ENCODE measurements around the gene ITPR1. TPM values are rescaled to one million over a fixed set of nuclear protein-coding genes. Genes with fewer than 3 reads are reported as not detected.
"Not testable (repeated sequence)": the region's sequence is repeated elsewhere in the genome, so short reads cannot be mapped to it uniquely, and the experiment has no call there.

The ITPR1 gene
- total RNA-seq, 2 donors from 2014 or later = 136 to 147 TPM

DNA sequence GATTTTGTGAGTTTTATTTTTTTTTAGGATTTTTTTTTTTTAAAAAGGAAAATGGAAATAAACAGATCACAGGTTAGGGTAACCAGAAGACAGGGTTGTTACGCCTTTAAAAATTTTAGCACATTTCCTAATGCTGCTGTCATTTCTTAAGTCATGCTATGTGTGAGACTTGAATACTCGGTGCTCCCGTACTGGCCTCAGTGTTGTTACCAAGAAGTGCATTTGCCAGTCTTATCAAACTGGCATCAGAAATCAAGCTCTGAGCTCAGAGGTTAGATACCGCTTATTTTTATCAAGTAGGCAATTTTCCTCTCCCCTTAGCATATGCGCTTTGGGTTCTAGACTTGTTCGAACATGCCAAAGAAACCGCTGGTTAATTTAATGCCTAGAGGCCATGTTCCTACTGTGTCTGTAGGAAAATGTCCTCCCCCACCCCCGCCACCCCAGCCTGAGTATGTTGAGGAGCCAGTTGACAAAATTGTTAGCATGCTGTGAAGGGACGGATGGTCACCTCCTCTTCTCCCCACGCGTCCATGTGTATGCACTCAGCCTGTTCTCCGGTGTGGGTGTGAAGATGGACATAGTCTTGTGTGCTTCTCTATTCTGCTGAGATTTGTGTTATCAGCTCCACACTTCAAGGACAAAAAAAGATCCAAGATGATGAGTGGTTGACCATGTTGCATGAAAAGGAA is 88.9 kb downstream of the ITPR1 start:
- intact Hi-C loops (cut with DNase I) = loop anchor here in 1 of 2 donors (5.0 kb wide), 1 partner anchor 90 kb away; the partner anchor contains the start of gene ITPR1
- DNase-seq (ENCODE audit: low spot score) = no peak

DNA sequence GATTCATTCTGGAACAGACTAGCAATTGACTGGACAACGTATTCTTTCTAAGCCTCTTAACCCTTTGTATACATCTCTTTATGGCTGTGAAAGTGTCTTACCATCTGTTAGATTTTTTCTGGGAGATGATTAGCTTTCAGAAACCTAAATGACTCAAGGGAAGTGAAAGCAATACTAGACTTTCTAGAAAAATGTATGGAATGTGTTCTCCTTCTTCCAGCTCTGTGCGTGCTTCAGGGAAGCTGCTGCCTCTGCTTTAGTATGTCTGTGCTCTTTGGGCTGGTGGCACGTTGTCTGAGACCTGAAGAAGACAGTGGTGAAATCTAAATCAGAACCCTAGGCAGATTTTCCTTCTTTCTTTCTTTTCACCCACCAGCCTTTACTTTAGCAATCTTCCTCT is 89.5 kb downstream of the ITPR1 start:
- no peak for DNase-seq (ENCODE audit: low spot score)
- intact Hi-C loops (cut with DNase I) = loop anchor here in 1 of 2 donors (5.0 kb wide), 1 partner anchor 90 kb away; the partner anchor contains the start of gene ITPR1

DNA sequence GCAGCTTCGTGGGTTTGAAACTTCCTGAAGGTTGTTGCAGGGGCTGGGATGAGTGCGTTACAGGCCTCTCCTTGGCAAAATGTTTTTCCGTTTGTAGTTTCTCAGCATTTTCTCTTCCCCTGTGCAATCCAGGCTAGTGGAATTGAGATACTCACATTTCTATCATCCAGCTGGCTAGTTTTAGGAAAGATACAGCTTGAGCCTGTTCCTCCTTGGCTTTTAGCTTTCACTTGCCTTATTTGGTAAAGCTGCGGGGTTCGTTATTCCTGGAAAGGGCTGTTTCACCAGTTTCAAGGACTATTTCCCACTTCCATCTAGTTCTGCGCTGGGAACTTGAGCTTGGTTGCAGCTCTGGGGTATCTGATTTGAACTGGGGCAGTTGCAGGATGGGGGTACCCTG is 90.3 kb downstream of the ITPR1 start:
- intact Hi-C loops (cut with DNase I) = loop anchor here in 1 of 2 donors (5.0 kb wide), 1 partner anchor 91 kb away; the partner anchor contains the start of gene ITPR1
- no peak for DNase-seq (ENCODE audit: low spot score)

DNA sequence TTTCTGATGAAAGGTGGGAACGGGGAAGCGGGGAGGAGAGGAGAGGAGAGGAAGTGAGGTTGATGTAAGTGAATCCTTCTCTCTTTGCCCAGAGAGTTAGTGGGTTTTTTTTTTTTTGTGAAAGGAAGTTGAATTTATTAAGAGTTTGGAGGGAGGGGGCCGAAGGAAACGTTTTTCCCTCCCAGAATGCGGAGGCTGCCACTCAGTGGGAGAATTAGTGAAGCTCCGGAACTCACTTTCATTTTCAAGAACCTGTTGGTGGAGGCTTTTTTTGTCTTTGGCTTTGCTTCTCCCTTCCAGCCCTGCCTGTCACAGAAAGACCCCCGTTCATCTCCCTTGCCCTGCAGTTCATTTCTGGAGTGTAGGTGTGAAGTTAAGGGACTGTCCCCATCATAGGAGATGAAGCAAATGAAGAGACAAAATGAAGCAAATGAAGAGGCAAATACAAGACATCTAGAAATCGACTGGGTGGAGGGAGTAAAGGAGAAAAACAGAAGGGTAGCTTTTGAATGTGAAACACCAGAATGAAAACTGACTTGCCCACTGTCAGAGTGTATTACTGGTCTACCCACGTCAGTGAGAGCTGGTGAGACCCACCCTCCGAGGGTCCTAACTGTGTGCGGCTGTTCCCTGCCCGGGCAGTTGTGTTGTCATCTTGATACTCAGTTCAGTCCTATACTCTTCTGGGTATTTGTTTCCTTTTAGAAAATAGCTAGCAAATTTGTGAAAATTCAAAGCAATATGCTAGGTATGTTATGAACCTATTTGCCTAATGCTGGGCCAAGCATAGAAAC is 91.5 kb downstream of the ITPR1 start:
- intact Hi-C loops (cut with DNase I) = loop anchor here in 1 of 2 donors (5.0 kb wide), 1 partner anchor 92 kb away; the partner anchor contains the start of gene ITPR1
- DNase-seq (ENCODE audit: low spot score) = no peak

DNA sequence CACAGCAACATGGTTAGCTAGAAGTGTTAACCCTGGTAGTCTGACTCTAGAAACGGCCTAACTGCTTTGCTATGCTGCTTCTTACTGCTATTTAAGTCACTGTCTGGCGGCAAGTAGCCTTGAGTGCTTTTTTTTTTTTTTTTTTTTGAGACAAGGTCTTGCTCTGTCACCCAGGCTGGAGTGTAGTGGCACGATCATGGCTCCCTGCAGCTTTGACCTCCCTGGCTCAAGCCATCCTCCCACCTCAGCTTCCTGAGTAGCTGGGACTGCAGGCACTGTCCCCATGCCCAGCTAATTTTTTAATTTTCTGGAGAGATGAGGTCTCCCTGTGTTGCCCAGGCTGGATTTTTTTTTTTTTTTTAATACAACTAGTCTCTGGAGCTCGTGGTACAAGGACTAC is 93.2 kb downstream of the ITPR1 start:
- intact Hi-C loops (cut with DNase I) = no loop called here
- no peak for DNase-seq (ENCODE audit: low spot score)

DNA sequence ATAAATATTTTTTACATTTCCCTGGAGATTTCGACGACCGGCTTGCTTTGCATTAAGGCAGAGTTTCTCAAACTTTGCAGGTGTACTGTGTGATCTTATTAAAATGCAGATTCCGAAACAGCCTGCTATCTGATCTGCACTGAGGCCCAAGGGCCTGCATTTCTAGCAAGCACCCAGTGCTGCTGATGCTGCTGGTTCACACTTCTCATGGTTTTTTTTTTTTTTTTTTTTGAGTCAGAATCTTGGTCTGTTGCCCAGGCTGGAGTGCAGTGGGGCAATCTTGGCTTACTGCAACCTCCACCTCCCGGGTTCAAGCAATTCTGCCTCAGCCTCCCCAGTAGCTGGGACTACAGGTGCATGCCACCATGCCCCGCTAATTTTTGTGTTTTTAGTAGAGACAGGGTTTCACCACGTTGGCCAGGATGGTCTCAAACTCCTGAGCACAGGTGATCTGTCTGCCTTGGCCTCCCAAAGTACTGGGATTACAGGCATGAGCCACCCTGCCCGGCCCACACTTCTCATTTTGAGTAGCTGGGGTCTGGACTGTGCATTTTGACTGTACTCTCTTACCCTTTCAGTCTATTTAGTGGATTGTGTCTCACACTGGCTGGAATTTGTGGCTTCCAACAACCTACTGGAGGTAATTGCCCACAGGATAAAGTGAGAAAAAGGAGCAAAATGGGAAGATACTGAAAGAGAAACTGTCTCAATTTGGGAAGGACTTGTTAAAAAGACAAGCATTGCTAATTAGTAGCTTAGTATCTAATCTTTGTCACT is 94.1 kb downstream of the ITPR1 start:
- DNase-seq (ENCODE audit: low spot score) = no peak
- intact Hi-C loops (cut with DNase I) = no loop called here

DNA sequence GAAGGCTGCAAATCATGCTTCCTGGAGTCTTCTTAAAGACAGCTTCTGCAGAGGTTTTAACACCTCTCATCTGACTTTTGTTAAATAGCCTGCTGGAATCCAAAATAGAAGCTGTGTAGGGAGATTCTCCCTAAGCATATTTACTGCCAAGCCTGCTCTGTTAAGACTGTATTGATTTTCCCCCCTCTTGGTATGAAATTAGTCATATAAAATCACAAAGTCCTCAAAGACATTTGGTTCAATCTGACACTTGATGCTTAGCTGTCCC is 94.6 kb downstream of the ITPR1 start:
- no peak for DNase-seq (ENCODE audit: low spot score)
- intact Hi-C loops (cut with DNase I) = no loop called here

DNA sequence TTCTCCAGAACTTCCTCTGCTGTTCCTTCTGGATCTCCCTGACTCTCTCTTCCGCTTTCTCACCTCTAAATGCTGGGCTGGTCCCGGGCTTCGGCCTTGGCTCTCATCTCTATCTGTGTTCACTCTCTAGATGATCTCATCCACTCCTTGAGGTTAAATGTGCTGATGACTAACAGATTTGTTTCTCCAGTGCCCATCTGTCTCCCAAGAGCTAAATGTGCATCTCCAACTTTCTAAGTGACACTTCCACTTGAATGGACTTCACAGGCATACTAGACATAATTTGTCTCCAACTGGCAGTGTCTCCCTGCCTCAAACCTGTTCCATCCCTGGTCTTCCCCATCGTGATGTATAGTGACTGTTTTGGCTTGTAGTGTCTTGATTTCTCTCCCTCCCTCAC is 95.3 kb downstream of the ITPR1 start:
- DNase-seq (ENCODE audit: low spot score) = no peak
- intact Hi-C loops (cut with DNase I) = no loop called here

DNA sequence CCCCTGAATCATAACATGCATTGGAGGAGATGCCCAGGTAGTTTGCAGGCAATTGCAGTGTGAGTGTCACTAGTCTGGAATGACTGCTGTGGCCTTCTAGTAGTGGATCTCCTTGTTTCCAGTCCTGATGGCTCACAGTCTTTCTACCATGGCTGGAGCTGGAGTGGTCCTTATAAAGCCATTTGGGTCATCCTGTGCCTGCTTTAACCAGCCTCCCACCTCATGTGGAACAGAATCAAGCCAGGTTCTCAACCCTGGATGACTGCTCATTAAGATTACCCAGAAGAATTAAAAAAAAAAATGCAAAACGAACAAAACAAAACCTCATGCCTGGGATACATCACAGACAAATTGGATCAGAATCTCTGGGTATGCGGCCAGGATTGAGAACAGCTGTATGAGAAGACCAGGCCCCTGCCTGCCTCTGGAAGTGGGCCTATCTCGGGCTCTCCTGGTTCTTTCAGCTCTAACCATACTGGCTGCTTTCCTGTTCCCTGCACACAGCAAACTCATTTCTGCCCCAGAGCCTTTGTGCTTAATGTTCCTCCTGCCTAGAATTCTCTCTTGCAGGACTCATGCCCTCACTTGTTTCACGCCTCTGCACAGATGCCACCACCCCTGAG is 96.4 kb downstream of the ITPR1 start:
- no peak for DNase-seq (ENCODE audit: low spot score)
- intact Hi-C loops (cut with DNase I) = no loop called here

DNA sequence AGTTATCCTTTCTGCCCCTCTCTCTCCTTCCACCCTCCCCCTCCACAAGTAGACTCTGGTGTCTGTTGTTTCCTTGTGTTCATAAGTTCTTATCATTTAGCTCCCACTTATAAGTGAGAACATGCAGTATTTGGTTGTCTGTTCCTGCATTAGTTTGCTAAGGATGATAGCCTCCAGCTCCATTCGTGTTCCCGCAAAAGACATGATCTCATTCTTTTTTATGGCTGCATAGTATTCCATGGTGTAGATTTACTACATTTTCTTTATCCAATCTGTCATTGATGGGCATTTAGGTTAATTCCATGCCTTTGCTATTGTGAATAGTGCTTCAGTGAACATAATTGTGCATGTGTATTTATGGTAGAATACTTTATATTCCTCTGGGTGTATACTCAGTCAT is 97.7 kb downstream of the ITPR1 start:
- intact Hi-C loops (cut with DNase I); DNase-seq (ENCODE audit: low spot score): not testable (repeated sequence)

DNA sequence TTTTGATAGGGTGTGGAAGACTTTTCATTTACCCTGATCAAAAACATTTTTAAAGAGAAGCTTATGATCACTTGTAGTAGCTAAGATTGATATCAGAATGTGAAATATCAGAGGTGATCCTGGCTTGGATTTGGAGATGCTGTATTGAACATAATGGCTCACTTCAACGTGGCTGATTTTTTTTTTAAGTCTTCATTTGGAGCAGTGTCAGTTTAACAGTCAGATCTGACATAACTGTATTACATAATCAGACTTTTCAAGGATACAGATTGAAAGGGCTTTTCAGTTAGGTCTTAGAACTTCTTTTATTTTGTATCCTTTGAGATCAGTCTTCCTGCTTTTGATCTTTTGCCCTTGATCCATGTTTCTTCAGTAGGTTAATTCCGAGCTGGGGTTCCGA is 98.5 kb downstream of the ITPR1 start:
- intact Hi-C loops (cut with DNase I) = no loop called here
- DNase-seq (ENCODE audit: low spot score) = no peak

DNA sequence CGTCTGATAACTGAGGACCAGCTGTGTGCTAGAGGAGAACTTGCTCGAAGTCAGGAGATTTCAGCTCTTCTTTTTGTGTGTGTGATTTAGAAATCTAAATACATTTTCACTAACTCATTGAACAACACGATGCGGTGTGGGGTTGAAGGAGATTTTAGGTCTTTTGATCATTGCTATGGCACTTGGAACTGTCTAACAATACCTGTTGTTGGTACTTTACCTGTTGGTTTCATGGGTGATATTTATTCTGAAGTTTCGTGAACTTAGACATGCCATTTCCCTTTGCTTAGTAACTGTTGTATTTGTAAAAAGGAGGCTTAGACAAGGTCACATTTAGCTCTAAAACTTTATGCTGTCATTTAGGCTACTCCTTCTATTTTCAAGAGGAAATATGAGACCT is 99.9 kb downstream of the ITPR1 start:
- no peak for DNase-seq (ENCODE audit: low spot score)
- intact Hi-C loops (cut with DNase I) = no loop called here

DNA sequence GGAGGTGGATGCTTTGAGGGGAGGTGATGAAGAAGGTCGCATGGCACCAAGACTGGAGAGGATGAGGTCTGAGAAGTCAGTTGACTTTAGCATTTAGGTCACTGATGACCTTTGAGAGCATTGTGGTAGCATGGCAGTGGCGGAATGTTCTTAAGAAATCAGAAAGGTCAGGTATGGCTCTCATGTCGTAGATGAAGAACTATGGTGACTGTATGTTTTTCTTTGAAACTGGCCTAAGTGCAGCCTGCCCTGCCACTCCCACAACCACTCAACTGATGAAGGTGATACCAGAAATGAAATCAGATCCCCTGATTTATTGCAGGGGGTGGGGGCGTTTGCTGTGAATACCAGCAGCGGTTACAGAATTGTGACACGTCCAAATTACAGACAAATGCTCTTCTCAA is 102.6 kb downstream of the ITPR1 start:
- intact Hi-C loops (cut with DNase I) = no loop called here
- DNase-seq (ENCODE audit: low spot score) = no peak

DNA sequence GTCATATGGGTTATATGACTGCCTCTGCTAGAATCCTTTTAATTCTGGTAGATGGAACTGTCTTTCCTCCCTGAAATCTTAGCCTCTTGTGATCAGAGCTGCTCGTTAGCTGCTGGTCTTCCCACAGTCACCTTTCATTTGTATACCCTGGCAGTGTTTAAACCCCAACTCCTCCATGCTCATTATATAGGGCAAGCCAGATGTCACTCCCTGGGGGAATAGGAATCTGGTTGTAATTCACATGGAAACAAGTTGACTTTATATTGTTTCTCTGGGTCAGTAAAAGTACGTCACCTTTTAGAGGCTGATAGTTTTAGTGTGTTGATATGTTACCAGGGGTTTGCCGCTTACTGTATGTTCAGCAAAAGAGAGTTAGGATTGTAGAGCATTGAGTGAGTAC is 103.5 kb downstream of the ITPR1 start:
- intact Hi-C loops (cut with DNase I) = no loop called here
- DNase-seq (ENCODE audit: low spot score) = no peak

DNA sequence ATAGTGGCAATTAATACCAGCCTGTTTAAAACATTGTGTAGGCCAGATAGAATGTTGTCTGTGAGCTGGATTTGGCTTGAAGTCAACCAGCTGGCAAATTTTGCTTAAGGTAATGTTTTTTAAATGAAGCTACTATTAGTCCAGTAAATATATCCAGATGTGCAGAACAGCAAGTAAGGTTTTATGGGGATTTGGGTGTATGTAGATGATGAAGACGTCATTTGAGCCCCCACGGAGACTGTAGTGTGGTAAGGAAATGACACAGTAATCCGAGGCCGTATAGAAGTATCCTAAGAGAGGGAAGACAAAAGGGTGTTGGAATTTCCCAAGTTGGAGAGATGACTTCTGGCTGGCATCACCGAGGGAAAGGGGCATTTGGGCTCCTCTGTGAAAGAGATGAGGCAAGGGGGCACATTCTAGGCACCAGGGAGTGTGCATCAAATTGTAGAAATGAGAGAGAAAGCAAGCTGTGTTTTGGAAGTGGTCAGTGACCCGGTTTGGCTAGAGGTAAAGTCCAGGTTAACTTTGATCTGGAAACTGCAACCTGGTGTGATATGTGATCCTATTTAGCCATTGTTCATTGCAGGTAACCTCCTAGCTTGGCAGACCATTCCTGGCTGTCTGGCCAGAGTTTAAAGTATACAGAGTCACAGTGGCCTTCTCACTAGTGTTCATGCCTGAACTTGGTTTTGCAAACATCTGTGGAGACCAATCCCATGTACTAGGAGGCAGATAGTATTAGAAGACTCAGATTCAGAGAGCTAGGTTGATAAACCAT is 104.2 kb downstream of the ITPR1 start:
- DNase-seq (ENCODE audit: low spot score) = no peak
- intact Hi-C loops (cut with DNase I) = no loop called here

DNA sequence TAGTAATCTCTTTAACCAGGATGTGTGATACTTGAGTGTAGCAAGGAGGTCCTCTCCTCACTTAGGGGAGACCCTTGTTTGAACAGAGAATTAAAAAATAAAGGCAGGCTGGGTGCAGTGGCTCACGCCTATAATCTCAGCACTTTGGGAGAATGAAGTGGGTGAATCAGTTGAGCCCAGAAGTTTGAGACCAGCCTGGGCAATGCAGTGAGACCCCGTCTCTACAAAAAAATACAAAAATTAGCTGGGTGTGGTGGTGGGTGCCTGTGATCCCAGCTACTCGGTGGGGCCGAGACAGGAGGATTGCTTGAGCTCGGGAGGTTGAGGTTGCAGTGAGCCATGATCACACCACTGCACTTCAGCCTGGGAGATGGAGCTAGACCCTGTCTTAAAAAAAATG is 105.1 kb downstream of the ITPR1 start:
- intact Hi-C loops (cut with DNase I); DNase-seq (ENCODE audit: low spot score): not testable (repeated sequence)

DNA sequence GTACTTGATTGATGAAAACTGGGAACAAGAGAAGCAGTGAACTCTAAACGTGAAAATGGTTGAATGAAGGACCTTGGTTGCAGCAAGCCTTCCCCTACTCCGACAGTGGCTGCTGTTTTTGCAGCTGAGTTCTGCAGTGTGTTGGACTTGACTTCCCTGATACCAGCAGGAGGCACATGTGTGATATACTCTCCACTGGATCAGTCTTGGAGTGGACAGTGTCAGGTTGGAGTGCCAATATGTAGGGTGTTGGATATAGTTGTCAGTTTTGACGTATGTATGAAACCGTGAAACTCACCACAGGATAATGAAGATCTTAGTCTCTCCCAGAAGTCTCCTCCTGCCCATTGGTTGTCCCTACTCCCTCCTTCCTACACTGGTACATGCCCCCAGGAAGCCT is 106.5 kb downstream of the ITPR1 start:
- DNase-seq (ENCODE audit: low spot score) = no peak
- intact Hi-C loops (cut with DNase I) = no loop called here

DNA sequence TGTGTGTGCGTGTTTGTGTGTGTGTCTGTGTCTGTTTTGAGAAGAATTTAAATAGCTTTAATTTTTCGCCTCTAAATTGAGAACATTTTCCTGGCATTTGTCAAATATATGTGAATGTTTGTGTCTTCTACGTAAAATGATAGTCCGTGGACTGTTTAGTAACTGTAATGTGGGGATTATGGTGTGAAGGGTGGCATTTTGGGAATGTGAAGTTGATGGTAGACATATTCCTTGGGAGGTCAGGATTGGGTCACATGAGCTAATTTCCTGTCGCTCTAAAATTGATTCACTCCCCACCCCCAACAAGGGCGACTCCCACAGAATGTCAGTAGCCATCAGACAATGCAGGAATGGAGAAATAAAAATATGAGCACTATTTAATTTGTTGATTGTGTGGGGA is 107.3 kb downstream of the ITPR1 start:
- no peak for DNase-seq (ENCODE audit: low spot score)
- intact Hi-C loops (cut with DNase I) = no loop called here

DNA sequence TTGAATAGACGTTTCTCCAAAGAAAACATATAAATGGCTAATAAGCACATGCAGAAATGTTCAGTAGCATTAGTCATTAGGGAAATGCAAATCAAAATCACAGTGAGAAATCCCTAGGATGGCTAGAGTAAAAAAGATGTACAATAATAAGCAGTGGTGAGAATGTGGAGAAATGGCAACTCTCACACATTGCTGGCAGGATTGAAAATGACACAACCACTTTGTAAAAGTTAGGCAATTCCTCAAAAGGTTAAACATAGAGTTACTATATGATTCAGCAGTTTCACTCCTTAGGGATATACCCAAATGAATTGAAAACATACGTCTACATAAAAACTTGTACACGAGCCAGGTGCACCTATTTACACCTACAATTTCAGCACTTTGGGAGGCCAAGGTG is 108.7 kb downstream of the ITPR1 start:
- intact Hi-C loops (cut with DNase I) = no loop called here
- no peak for DNase-seq (ENCODE audit: low spot score)
